GM12892 (cell line): ENCODE results near the gene MTOR.

Experiments
- POLR2A ChIP-seq: IDR thresholded peaks from 2 replicates; pipeline ENCODE4 v1.6.1; 2011; ENCODE audit warnings: low read depth, low read length, control low read depth
- POLR2AphosphoS5 ChIP-seq: IDR thresholded peaks from 2 replicates; pipeline ENCODE4 v1.6.1; 2011; ENCODE audit warnings: low read depth, low read length, control low read depth
- TAF1 ChIP-seq: IDR thresholded peaks from 2 replicates; pipeline ENCODE4 v1.6.1; 2011; ENCODE audit warnings: low read depth, mild to moderate bottlenecking, control low read depth, low read length, borderline replicate concordance

- TF ChIP-seq POLR2AphosphoS5, result no peak
- no peak for TF ChIP-seq POLR2A
- TF ChIP-seq TAF1, result no peak
Measured at GRCh38 chr1:11308699-11309224, 46.4 kb upstream of the MTOR start.
